Cardiac fibroblast (primary cell): ENCODE data around the gene INSRR.
A peak's percentile ranks its signal among the peaks of the same experiment; 100 is the strongest.

Source experiments
- DNase-seq, 2 donors: peaks; one replicate each; pipeline versions ENCODE4 v3.0.0 to v3.0.0-alpha.2; 2010; ENCODE audit warnings: low read depth in 2 of 2
- H3K4me3 ChIP-seq, 2 donors: replicated peaks in 1 of 2; 1 replicate in 1 of 2; 2 replicates in 1 of 2; pipeline ENCODE4 v1.5.1; 2011; ENCODE audit warnings: low read depth in 2 of 2, low read length in 2 of 2, mild to moderate bottlenecking in 2 of 2, moderate library complexity in 1 of 2
- CTCF ChIP-seq: IDR thresholded peaks from one replicate; pipeline ENCODE4 v1.5.1; 2011; ENCODE audit warnings: low read depth, mild to moderate bottlenecking, low read length, inconsistent platforms

INSRR gene

GRCh38 chr1:156858959-156859522 is at the start of gene INSRR:
Gene INSRR, minus strand, starts transcription at chr1:156859117. Its CDS starts 496 bp downstream, at chr1:156858621.
- DNase-seq, result peak; percentile 5 to 19
- no peak for TF ChIP-seq CTCF
- H3K4me3 ChIP-seq, result peak within 1 kb of the TSS; percentile 24 to 35

GRCh38 chr1:156908541-156908940 is 49.6 kb upstream of the INSRR start:
- no peak overlapping the region for H3K4me3 ChIP-seq
- no peak for TF ChIP-seq CTCF
- no peak for DNase-seq

- no peak for TF ChIP-seq CTCF
- no peak for DNase-seq
Measured at GRCh38 chr1:156906206-156906906, 47.4 kb upstream of the INSRR start.

GRCh38 chr1:156905651-156906050 is 46.7 kb upstream of the INSRR start:
- H3K4me3 ChIP-seq, result no peak overlapping the region
- no peak for DNase-seq
- TF ChIP-seq CTCF, result no peak

More at GRCh38 chr1:156906206-156906906, 47.4 kb upstream of the INSRR start:
- H3K4me3 ChIP-seq, result no peak overlapping the region

GRCh38 chr1:156905176-156905575 is 46.3 kb upstream of the INSRR start:
- no peak overlapping the region for H3K4me3 ChIP-seq
- DNase-seq, result no peak
- TF ChIP-seq CTCF, result no peak

GRCh38 chr1:156904187-156904959 is 45.5 kb upstream of the INSRR start:
- no peak overlapping the region for H3K4me3 ChIP-seq
- no peak for TF ChIP-seq CTCF
- DNase-seq, result no peak
